Hepatocyte (in vitro differentiated cells): Measurements from ENCODE around the gene TNFAIP8L3. TPM values are rescaled to one million over a fixed set of nuclear protein-coding genes. Genes with fewer than 3 reads are reported as not detected.

Source experiments
- DNase-seq: peaks from one replicate; pipeline ENCODE4 v3.0.0-alpha.2; 2016; ENCODE audit warnings: low spot score
- H2AFZ ChIP-seq: fragments of 200-600 bp; sonication (generic); 2 replicates; pipeline ENCODE4 v1.6.0; 2016; ENCODE audit warnings: antibody characterized with exemption, mild to moderate bottlenecking
- H3K27ac ChIP-seq: fragments of 200-600 bp; sonication (generic); 2 replicates; pipeline ENCODE4 v1.5.1; 2016; ENCODE audit warnings: mild to moderate bottlenecking
- H3K27me3 ChIP-seq: fragments of 200-600 bp; sonication (generic); 2 replicates; pipeline ENCODE4 v1.6.1; 2016
- H3K36me3 ChIP-seq: fragments of 200-600 bp; sonication (generic); replicated peaks from 2 replicates; pipeline ENCODE4 v1.5.1; 2016; ENCODE audit warnings: low read depth; ENCODE audit not compliant: insufficient read depth
- H3K4me1 ChIP-seq: fragments of 200-600 bp; sonication (generic); 2 replicates; pipeline ENCODE4 v1.5.1; 2016; ENCODE audit warnings: mild to moderate bottlenecking, moderate library complexity; ENCODE audit not compliant: insufficient read depth
- H3K4me2 ChIP-seq: fragments of 200-600 bp; sonication (generic); 2 replicates; pipeline ENCODE4 v1.6.0; 2016
- H3K4me3 ChIP-seq: fragments of 200-600 bp; sonication (generic); 2 replicates; pipeline ENCODE4 v1.5.1; 2016; ENCODE audit warnings: mild to moderate bottlenecking
- H3K79me2 ChIP-seq: fragments of 200-600 bp; sonication (generic); 2 replicates; pipeline ENCODE4 v1.6.0; 2017; ENCODE audit warnings: mild to moderate bottlenecking
- H3K9me2 ChIP-seq: fragments of 200-600 bp; sonication (generic); replicated peaks from 2 replicates; pipeline ENCODE4 v1.6.0; 2017; ENCODE audit warnings: mild to moderate bottlenecking; ENCODE audit not compliant: insufficient read depth
- H3K9me3 ChIP-seq: fragments of 200-600 bp; sonication (generic); 2 replicates; pipeline ENCODE4 v1.5.1; 2016; ENCODE audit warnings: low read depth, mild to moderate bottlenecking
- H4K20me1 ChIP-seq: fragments of 200-600 bp; sonication (generic); 2 replicates; pipeline ENCODE4 v1.6.0; 2016; ENCODE audit warnings: mild to moderate bottlenecking; ENCODE audit not compliant: insufficient read depth, poor library complexity, severe bottlenecking
- CTCF ChIP-seq: fragments of 200-600 bp; sonication (generic); IDR thresholded peaks from 2 replicates; pipeline ENCODE4 v1.5.1; 2016; ENCODE audit warnings: antibody characterized with exemption, mild to moderate bottlenecking; ENCODE audit not compliant: poor library complexity
- EZH2 ChIP-seq: fragments of 200-600 bp; sonication (generic); IDR thresholded peaks from 2 replicates; pipeline ENCODE4 v1.6.1; 2016; ENCODE audit warnings: antibody characterized with exemption, mild to moderate bottlenecking, borderline replicate concordance
- EZH2phosphoT487 ChIP-seq: fragments of 200-600 bp; sonication (generic); IDR thresholded peaks from one replicate; pipeline ENCODE4 v1.6.1; 2018; ENCODE audit warnings: antibody characterized with exemption, mild to moderate bottlenecking, low read depth, moderate library complexity; ENCODE audit not compliant: unreplicated experiment, severe bottlenecking
- WGBS: methylation state at CpG from one replicate; pipeline ENCODE4 v1.1.6; 2016; ENCODE audit warnings: low lambda C conversion rate; ENCODE audit errors: missing lambda C conversion rate; 5-methylcytosine and 5-hydroxymethylcytosine counted together
- polyA plus RNA-seq: library from polyadenylated mRNA; unstranded; fragments of >200 nt; fragmentation: Nextera tagmentation; extraction: Ambion mirVana; gene quantifications from 2 replicates; pipeline ENCODE4 v1.2.1, GENCODE V29; 2016
- total RNA-seq: library from RNA; depleted of rRNA; stranded (reverse); fragments of >200 nt; gene quantifications from 2 replicates; pipeline ENCODE4 v1.2.3, GENCODE V29; 2014

The TNFAIP8L3 gene
- total and polyA plus RNA-seq, 2 experiments from 2014 or later, result 2.4 to 3.4 TPM

GRCh38 chr15:51119120-51119519 is 24.4 kb upstream of the TNFAIP8L3 start:
- Histone ChIP-seq H3K4me2 (no peak overlapping the region), H2AFZ (no peak overlapping the region), H3K4me3 (no peak overlapping the region), H3K9me2 (no peaks in the 10 kb centered on the region), H3K9me3 (no peaks in the 10 kb centered on the region), H3K36me3 (no peaks in the 10 kb centered on the region), H3K4me1 (no peaks in the 10 kb centered on the region), H3K27me3 (no peaks in the 10 kb centered on the region), H4K20me1 (no peaks in the 10 kb centered on the region), H3K79me2 (no peaks in the 10 kb centered on the region), H3K27ac (no peak overlapping the region)
- TF ChIP-seq EZH2, result no peak
- TF ChIP-seq EZH2phosphoT487, result no peak
- no peak for TF ChIP-seq CTCF
- 57% methylated on average over 3 of the region's 3 CpGs for WGBS
- DNase-seq, result no peak

GRCh38 chr15:51117270-51117669 is 22.6 kb upstream of the TNFAIP8L3 start:
- TF ChIP-seq EZH2 (no peak), CTCF (no peak), EZH2phosphoT487 (no peak)
- 88% methylated on average over 1 of the region's 1 CpG for WGBS
- no peaks in the 10 kb centered on the region for H4K20me1 ChIP-seq

GRCh38 chr15:51114437-51115119 is 19.9 kb upstream of the TNFAIP8L3 start:
- DNase-seq, result no peak
- Histone ChIP-seq H3K9me3 (no peaks in the 10 kb centered on the region), H3K36me3 (no peaks in the 10 kb centered on the region), H3K9me2 (no peaks in the 10 kb centered on the region), H3K27ac (no peak overlapping the region), H3K27me3 (no peaks in the 10 kb centered on the region), H3K4me3 (no peak overlapping the region), H4K20me1 (no peaks in the 10 kb centered on the region), H3K4me2 (no peak overlapping the region), H3K4me1 (no peaks in the 10 kb centered on the region), H2AFZ (no peak overlapping the region), H3K79me2 (no peaks in the 10 kb centered on the region)
- 67% methylated on average over 5 of the region's 5 CpGs for WGBS
- TF ChIP-seq EZH2 (no peak), CTCF (no peak)

More at GRCh38 chr15:51117270-51117669, 22.6 kb upstream of the TNFAIP8L3 start:
- Histone ChIP-seq H3K9me2 (no peaks in the 10 kb centered on the region), H3K79me2 (no peaks in the 10 kb centered on the region), H3K27ac (no peak overlapping the region), H3K27me3 (no peaks in the 10 kb centered on the region), H3K4me2 (no peak overlapping the region), H2AFZ (no peak overlapping the region), H3K9me3 (no peaks in the 10 kb centered on the region), H3K4me3 (no peak overlapping the region), H3K4me1 (no peaks in the 10 kb centered on the region), H3K36me3 (no peaks in the 10 kb centered on the region)
- DNase-seq, result no peak
